ENCODE results near the gene RAPGEF2.

Gene RAPGEF2

DNA sequence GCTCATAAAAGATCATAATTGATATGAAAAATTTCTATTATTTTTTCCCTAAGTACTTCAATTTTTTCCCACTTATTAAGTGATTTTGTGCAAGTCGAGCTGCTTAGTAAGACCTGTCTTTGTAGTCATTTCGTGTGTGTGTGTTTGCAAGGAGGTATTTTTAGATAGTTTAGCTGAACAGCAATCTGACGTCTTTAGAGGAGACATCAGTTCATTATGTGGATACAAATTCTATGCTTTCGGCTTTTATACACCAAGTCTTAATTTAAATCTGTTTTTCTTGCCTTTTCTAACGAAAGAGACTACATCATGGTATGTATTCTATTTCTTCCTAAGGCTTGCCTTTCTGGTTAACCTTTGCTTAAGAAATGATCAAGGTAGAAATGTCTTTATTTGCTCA is 179.4 kb downstream of the RAPGEF2 start:
- DNase-seq (ENCODE audit: low read depth): no peak
- TF ChIP-seq MAX (IDR thresholded peaks at IDR 0.05; ENCODE audit: low read depth, low read length): no peak
- no peak for TF ChIP-seq POLR2A (IDR thresholded peaks at IDR 0.05; ENCODE audit: extremely low read depth, insufficient read length)
- no peak for TF ChIP-seq MYC (IDR thresholded peaks at IDR 0.05; ENCODE audit: low read depth, low read length)
- no peak for TF ChIP-seq CTCF (IDR thresholded peaks at IDR 0.05; ENCODE audit: low read depth, low read length)

DNA sequence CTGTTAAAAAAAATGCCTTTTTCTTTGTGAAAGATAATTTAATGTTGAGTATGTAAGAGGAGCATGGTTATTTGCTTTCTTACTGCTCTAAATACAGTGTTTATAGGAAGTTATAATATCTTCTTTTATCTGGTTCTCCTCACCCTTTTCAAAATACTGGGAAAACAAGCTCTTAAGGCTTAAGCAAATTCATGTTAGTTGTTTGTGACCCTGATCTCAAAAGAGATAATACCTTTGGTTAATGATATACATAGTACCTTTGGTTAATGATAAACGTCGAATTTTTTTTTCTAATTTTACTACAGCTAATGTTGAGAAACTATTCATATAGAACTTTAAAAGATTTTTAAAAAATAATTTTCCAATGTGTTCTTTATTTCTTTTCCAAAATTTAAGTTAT is 180.1 kb downstream of the RAPGEF2 start:
- DNase-seq (ENCODE audit: low read depth): no peak
- no peak overlapping the region for H3K4me3 ChIP-seq (ENCODE audit: low read depth, low read length)
- TF ChIP-seq MAX (IDR thresholded peaks at IDR 0.05; ENCODE audit: low read depth, low read length) (no peak), POLR2A (IDR thresholded peaks at IDR 0.05; ENCODE audit: extremely low read depth, insufficient read length) (no peak), MYC (IDR thresholded peaks at IDR 0.05; ENCODE audit: low read depth, low read length) (no peak), CTCF (IDR thresholded peaks at IDR 0.05; ENCODE audit: low read depth, low read length) (no peak)

More for the DNA sequence above, 179.4 kb downstream of the RAPGEF2 start:
- H3K4me3 ChIP-seq (ENCODE audit: low read depth, low read length): no peak overlapping the region

DNA sequence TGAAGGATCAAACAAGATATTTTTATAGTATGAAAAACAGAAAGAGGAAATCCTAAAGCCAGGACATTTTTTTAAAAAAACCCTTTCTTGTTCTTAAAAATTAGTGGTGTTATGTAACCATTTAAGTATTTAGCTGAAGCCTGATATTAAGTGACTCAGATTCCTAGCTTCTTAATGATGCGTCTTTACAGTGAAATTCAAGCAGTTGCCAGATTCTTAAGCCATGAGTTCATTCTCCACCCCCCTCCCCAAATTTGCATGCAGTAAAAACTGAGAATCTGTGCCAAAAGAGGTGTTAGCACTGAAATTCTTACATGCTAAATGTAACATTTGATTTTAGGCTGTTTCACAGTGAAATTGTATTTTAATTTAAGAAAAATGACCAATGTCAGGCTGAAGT is 180.8 kb downstream of the RAPGEF2 start:
- no peak overlapping the region for H3K4me3 ChIP-seq (ENCODE audit: low read depth, low read length)
- DNase-seq (ENCODE audit: low read depth): no peak

GRCh38 chr4:159284113-159284512 is 181.2 kb downstream of the RAPGEF2 start:
- TF ChIP-seq CTCF (IDR thresholded peaks at IDR 0.05; ENCODE audit: low read depth, low read length): no peak
- TF ChIP-seq MYC (IDR thresholded peaks at IDR 0.05; ENCODE audit: low read depth, low read length): no peak
- TF ChIP-seq MAX (IDR thresholded peaks at IDR 0.05; ENCODE audit: low read depth, low read length): no peak
- no peak for TF ChIP-seq POLR2A (IDR thresholded peaks at IDR 0.05; ENCODE audit: extremely low read depth, insufficient read length)
- DNase-seq (ENCODE audit: low read depth): no peak
- H3K4me3 ChIP-seq (ENCODE audit: low read depth, low read length): no peak overlapping the region

More for the DNA sequence above, 180.8 kb downstream of the RAPGEF2 start:
- TF ChIP-seq MYC (IDR thresholded peaks at IDR 0.05; ENCODE audit: low read depth, low read length) (no peak), POLR2A (IDR thresholded peaks at IDR 0.05; ENCODE audit: extremely low read depth, insufficient read length) (no peak), MAX (IDR thresholded peaks at IDR 0.05; ENCODE audit: low read depth, low read length) (no peak), CTCF (IDR thresholded peaks at IDR 0.05; ENCODE audit: low read depth, low read length) (no peak)

GRCh38 chr4:159284733-159285132 is 181.9 kb downstream of the RAPGEF2 start:
- no peak for DNase-seq (ENCODE audit: low read depth)
- TF ChIP-seq MYC (IDR thresholded peaks at IDR 0.05; ENCODE audit: low read depth, low read length) (no peak), POLR2A (IDR thresholded peaks at IDR 0.05; ENCODE audit: extremely low read depth, insufficient read length) (no peak)

GRCh38 chr4:159287767-159288166 is 184.9 kb downstream of the RAPGEF2 start:
- no peak for TF ChIP-seq MYC (IDR thresholded peaks at IDR 0.05; ENCODE audit: low read depth, low read length)
- TF ChIP-seq CTCF (IDR thresholded peaks at IDR 0.05; ENCODE audit: low read depth, low read length): no peak
- no peak for TF ChIP-seq POLR2A (IDR thresholded peaks at IDR 0.05; ENCODE audit: extremely low read depth, insufficient read length)
- DNase-seq (ENCODE audit: low read depth): no peak
- no peak overlapping the region for H3K4me3 ChIP-seq (ENCODE audit: low read depth, low read length)

More at GRCh38 chr4:159284733-159285132, 181.9 kb downstream of the RAPGEF2 start:
- no peak overlapping the region for H3K4me3 ChIP-seq (ENCODE audit: low read depth, low read length)

Measured in NB4 (cell line).